Thoracic aorta (tissue), 2 donors: Measurements from ENCODE around the gene RLF. TPM values are rescaled to one million over a fixed set of nuclear protein-coding genes. Genes with fewer than 3 reads are reported as not detected.

Source experiments
- ATAC-seq: fragments of 150-250 bp; one replicate; pipeline ENCODE4 v1.8.0; 2017; ENCODE audit warnings: low read depth; ENCODE audit not compliant: insufficient number of reproducible peaks, low FRiP score
- DNase-seq: peaks from one replicate; pipeline ENCODE4 v3.0.0-alpha.2; 2020; ENCODE audit warnings: low spot score
- H3K27ac ChIP-seq, 2 donors: fragments of 200-600 bp; sonication (generic); 1 replicate in 1 of 2; 2 replicates in 1 of 2; pipeline ENCODE4 v1.5.1; 2016; ENCODE audit warnings: mild to moderate bottlenecking in 2 of 2, moderate library complexity in 2 of 2
- H3K27me3 ChIP-seq: fragments of 200-600 bp; sonication (generic); replicated peaks from 2 replicates; pipeline ENCODE4 v1.6.0; 2016; ENCODE audit warnings: mild to moderate bottlenecking; ENCODE audit not compliant: insufficient read depth
- H3K36me3 ChIP-seq: fragments of 200-600 bp; sonication (generic); one replicate; pipeline ENCODE4 v1.5.1; 2016
- H3K4me1 ChIP-seq, 2 donors: fragments of 200-600 bp; sonication (generic); 1 replicate in 1 of 2; 2 replicates in 1 of 2; pipeline versions ENCODE4 v1.5.1 to v1.6.0; 2016; ENCODE audit warnings: low read depth in 2 of 2, mild to moderate bottlenecking in 1 of 2; ENCODE audit not compliant: control insufficient read depth in 1 of 2
- H3K4me3 ChIP-seq: fragments of 200-600 bp; sonication (generic); 2 replicates; pipeline ENCODE4 v1.5.1; 2016; ENCODE audit warnings: mild to moderate bottlenecking
- H3K9me3 ChIP-seq: fragments of 200-600 bp; sonication (generic); 2 replicates; pipeline ENCODE4 v1.5.1; 2016
- total RNA-seq, 2 donors: library from RNA; depleted of rRNA; stranded (reverse); fragments of >200 nt; gene quantifications; one replicate each; pipeline versions ENCODE4 v1.1.0 to v1.2.3, GENCODE V29; 2016
- TF ChIP-seq, protein P1 (sequence below): fragments of 200-600 bp; sonication (generic); IDR thresholded peaks from one replicate; pipeline ENCODE4 v1.5.1; 2019; ENCODE audit warnings: antibody characterized with exemption

Gene RLF
- total RNA-seq, 2 donors from 2014 or later: 15.7 to 22.5 TPM

DNA sequence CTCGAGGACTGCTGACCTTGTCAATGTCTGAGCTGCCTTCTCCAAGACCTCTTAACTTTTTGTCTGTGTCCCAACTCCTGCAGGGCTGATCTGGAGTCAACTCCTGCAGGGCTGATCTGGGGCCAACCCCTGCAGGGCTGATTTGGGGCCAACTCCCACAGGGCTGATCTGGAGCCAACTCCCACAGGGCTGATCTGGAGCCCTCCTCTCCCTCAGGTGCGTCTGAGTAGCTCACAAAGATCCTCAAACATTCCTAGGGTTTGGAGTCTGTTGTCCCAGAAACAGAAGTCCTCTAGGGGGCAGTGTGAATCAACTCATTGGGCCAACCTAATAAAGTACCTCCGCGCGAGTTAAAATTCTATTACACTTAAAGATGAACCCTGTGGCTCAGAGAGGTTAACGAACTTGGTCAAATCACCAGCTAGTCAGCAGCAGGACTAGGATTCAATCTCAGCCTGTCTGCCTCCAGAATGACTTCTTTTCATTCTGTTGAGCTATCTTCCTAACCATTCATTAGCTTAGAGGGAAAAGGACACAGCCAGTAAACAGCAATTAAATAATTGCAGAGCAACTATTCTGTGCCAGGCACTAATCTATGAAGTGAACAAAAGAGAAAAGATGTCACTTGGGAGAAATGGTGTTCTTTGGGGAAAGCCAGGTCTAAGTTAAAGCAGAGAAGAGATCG is 17.2 kb upstream of the RLF start:
- no peak for ATAC-seq
- TF ChIP-seq, protein P1, sequence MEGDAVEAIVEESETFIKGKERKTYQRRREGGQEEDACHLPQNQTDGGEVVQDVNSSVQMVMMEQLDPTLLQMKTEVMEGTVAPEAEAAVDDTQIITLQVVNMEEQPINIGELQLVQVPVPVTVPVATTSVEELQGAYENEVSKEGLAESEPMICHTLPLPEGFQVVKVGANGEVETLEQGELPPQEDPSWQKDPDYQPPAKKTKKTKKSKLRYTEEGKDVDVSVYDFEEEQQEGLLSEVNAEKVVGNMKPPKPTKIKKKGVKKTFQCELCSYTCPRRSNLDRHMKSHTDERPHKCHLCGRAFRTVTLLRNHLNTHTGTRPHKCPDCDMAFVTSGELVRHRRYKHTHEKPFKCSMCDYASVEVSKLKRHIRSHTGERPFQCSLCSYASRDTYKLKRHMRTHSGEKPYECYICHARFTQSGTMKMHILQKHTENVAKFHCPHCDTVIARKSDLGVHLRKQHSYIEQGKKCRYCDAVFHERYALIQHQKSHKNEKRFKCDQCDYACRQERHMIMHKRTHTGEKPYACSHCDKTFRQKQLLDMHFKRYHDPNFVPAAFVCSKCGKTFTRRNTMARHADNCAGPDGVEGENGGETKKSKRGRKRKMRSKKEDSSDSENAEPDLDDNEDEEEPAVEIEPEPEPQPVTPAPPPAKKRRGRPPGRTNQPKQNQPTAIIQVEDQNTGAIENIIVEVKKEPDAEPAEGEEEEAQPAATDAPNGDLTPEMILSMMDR: peak; percentile 80
- peak; percentile 28 for DNase-seq
- Histone ChIP-seq H3K9me3 (no peaks in the 10 kb centered on the region), H3K27me3 (no peaks in the 10 kb centered on the region), H3K4me1 (no peaks in the 10 kb centered on the region), H3K4me3 (no peak overlapping the region), H3K27ac (no peak overlapping the region), H3K36me3 (no peaks in the 10 kb centered on the region)

DNA sequence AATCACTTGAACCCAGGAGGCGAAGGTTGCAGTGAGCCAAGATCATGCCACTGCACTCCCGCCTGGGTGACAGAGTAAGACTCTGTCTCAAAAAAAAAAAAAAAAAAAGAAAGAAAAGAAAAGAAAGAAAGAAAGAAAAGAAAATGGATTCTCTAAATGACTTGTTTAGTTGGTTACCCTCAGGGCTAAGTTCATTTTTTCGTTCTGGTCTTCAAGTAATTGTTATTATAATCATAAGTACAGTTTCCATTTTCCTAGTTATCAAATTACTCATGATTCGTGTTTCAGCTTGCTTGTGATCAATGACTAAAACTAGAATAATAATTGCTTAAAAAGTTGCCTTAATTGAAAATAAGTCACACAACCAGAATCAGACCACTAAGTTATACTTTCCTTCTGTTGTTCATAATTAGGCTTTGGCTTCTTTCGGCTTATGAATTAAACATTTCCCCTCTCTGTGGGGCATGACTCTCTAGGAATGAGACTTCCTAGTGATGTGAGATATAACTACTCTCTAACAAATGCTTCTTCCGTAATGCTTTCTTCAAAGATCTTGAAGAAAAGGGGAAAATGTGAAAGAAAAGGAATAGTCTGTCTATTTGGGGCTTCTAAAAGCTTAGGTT is 9.6 kb upstream of the RLF start:
- ATAC-seq (no peak), DNase-seq (no peak)
- no peaks in the 10 kb centered on the region for H3K9me3 ChIP-seq
- TF ChIP-seq, protein P1: no peak
- H3K36me3 ChIP-seq: no peaks in the 10 kb centered on the region
- no peaks in the 10 kb centered on the region for H3K27me3 ChIP-seq
- H3K4me3 ChIP-seq: no peak overlapping the region
- no peaks in the 10 kb centered on the region for H3K4me1 ChIP-seq
- H3K27ac ChIP-seq: no peak overlapping the region

DNA sequence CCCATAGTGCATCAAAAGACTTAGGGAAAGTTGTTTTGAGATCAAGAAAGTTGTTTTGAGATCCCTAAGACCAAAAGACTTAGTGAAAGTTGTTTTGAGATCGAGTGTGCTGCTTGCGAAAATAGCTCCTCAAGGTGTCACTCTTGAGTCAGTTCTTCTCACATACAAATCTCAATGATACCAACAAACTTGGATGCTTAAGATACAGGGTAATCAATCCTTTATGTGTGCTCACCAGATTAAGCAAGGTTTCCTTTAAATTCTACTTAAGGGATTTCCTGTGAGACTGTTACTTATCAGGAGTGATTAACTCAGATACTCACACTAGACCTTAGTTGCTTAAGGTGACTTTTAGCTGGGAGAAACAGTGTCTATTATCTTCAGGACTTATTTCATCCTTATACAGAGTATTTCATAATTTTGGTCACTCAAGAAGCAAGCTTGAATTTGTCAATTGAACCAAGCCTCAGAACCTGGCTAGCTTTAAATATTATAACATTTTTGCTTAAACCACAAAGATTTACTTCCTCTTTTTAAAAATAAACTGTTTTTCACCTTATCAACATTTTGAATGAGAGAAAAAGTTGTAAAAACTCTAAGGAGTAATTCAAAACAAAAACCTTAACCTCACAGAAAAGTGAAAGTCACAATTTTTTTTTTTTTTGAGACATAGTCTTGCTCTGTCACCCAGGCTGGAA is 8.0 kb upstream of the RLF start:
- no peak overlapping the region for H3K4me3 ChIP-seq
- no peak for ATAC-seq

DNA sequence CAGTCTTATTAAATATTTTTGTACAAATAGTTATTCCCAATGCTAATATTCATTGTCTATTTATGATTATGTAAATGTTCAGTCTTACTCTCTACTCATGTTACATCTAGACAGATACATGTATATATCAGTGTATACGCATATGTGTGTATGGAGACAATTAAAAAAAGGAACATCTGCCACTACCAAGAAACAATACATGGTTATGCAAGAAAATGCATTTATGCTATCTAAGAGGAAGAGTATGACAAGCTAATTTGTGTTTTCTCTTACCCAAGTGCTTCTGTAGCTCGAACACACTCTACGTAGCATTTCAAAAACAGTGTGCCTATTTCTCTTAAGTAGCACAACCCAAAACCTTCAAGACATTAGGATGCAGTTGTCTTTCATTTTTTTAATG is 6.1 kb upstream of the RLF start:
- TF ChIP-seq, protein P1: no peak
- no peak for ATAC-seq
- Histone ChIP-seq H3K4me3 (no peak overlapping the region), H3K4me1 (no peaks in the 10 kb centered on the region), H3K27me3 (no peaks in the 10 kb centered on the region), H3K36me3 (no peaks in the 10 kb centered on the region), H3K27ac (no peak overlapping the region), H3K9me3 (no peaks in the 10 kb centered on the region)
- DNase-seq: no peak

More for the DNA sequence above, 8.0 kb upstream of the RLF start:
- Histone ChIP-seq H3K27ac (no peak overlapping the region), H3K9me3 (no peaks in the 10 kb centered on the region), H3K36me3 (no peaks in the 10 kb centered on the region), H3K27me3 (no peaks in the 10 kb centered on the region), H3K4me1 (no peaks in the 10 kb centered on the region)
- no peak for DNase-seq
- TF ChIP-seq, protein P1: peak; percentile 65

DNA sequence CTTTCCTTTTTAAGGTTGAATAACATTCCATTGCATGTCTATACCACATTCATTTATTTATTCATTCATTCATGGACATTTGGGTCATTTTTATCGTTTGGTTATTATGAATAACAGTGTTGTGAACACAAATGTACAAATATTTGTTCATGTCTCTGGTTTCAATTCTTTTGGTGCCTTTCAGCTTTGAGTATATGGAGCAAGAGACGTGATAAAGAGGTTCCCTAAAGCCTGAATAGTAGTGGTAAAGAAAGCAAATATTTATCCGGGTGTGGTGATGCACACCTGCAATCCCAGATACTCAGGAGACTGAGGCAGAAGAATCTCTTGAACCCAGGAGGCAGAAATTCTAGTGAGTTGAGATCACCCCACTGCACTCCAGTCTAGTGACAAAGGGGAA is 5.3 kb upstream of the RLF start:
- peaks cover 0 to 7% of the 10 kb centered on the region in 2 donors for H3K4me1 ChIP-seq
- ATAC-seq: no peak
- TF ChIP-seq, protein P1: no peak

More for the DNA sequence above, 5.3 kb upstream of the RLF start:
- no peak for DNase-seq
- Histone ChIP-seq H3K36me3 (no peaks in the 10 kb centered on the region), H3K27ac (no peak overlapping the region), H3K4me3 (no peak overlapping the region), H3K9me3 (no peaks in the 10 kb centered on the region), H3K27me3 (no peaks in the 10 kb centered on the region)
